Ammon's horn (tissue), 1 donor: ENCODE results near the gene SRA1.
"Not testable (repeated sequence)": the region's sequence is repeated elsewhere in the genome, so short reads cannot be mapped to it uniquely, and the experiment has no call there.

Source experiments
- DNase-seq: peaks from one replicate; pipeline ENCODE4 v3.0.0-alpha.2; 2016; ENCODE audit warnings: low spot score

SRA1 gene

GRCh38 chr5:140557136-140557805, at the start of gene SRA1:
TSS of gene SRA1 (minus strand) at chr5:140557473. CDS start at chr5:140557452, 21 bp downstream.
- peak; percentile 96 for DNase-seq

- no peak for DNase-seq
Measured at GRCh38 chr5:140607031-140607430, 49.8 kb upstream of the SRA1 start.

GRCh38 chr5:140605879-140606278, 48.6 kb upstream of the SRA1 start:
- no peak for DNase-seq

GRCh38 chr5:140603734-140604133, 46.5 kb upstream of the SRA1 start:
- DNase-seq: no peak

- DNase-seq: not testable (repeated sequence)
Measured at GRCh38 chr5:140603446-140603698, 46.1 kb upstream of the SRA1 start.

GRCh38 chr5:140602147-140602546, 44.9 kb upstream of the SRA1 start:
- no peak for DNase-seq

GRCh38 chr5:140600096-140600495, 42.8 kb upstream of the SRA1 start:
- DNase-seq: no peak

- DNase-seq: no peak
Measured at GRCh38 chr5:140598836-140599235, 41.6 kb upstream of the SRA1 start.

- peak; percentile 64 for DNase-seq
Measured at GRCh38 chr5:140596321-140596741, 39.1 kb upstream of the SRA1 start.

- DNase-seq: peak; percentile 83
Measured at GRCh38 chr5:140595538-140596300, 38.4 kb upstream of the SRA1 start.

GRCh38 chr5:140594169-140594568, 36.9 kb upstream of the SRA1 start:
- no peak for DNase-seq

GRCh38 chr5:140593070-140593469, 35.8 kb upstream of the SRA1 start:
- not testable (repeated sequence) for DNase-seq

- no peak for DNase-seq
Measured at GRCh38 chr5:140591747-140592372, 34.6 kb upstream of the SRA1 start.

- DNase-seq: no peak
Measured at GRCh38 chr5:140590861-140591260, 33.6 kb upstream of the SRA1 start.

- DNase-seq: no peak
Measured at GRCh38 chr5:140588311-140589070, 31.2 kb upstream of the SRA1 start.

GRCh38 chr5:140587495-140587894, 30.2 kb upstream of the SRA1 start:
- no peak for DNase-seq

GRCh38 chr5:140579188-140579747, 22.0 kb upstream of the SRA1 start:
- DNase-seq: not testable (repeated sequence)

- DNase-seq: peak; percentile 25
Measured at GRCh38 chr5:140576776-140577201, 19.5 kb upstream of the SRA1 start.

GRCh38 chr5:140575309-140575708, 18.0 kb upstream of the SRA1 start:
- DNase-seq: peak; percentile 74

GRCh38 chr5:140574165-140574564, 16.9 kb upstream of the SRA1 start:
- no peak for DNase-seq

GRCh38 chr5:140573683-140574082, 16.4 kb upstream of the SRA1 start:
- no peak for DNase-seq

- DNase-seq: no peak
Measured at GRCh38 chr5:140571105-140571504, 13.8 kb upstream of the SRA1 start.
